HEK293T (cell line): ENCODE results near the gene ORC3.
"Not testable (repeated sequence)": the region's sequence is repeated elsewhere in the genome, so short reads cannot be mapped to it uniquely, and the experiment has no call there.

ENCODE experiments used
- BHLHE40 ChIP-seq: fragments of 450-650 bp; IDR thresholded peaks from 2 replicates; pipeline ENCODE4 v1.6.1; 2016; ENCODE audit warnings: mild to moderate bottlenecking, moderate library complexity, borderline replicate concordance
- ELF4 ChIP-seq: fragments of 450-650 bp; IDR thresholded peaks from 2 replicates; pipeline ENCODE4 v1.6.1; 2017; ENCODE audit warnings: antibody characterized with exemption
- FOXA1 ChIP-seq: fragments of 450-650 bp; IDR thresholded peaks from 2 replicates; pipeline ENCODE4 v1.6.1; 2016; ENCODE audit warnings: mild to moderate bottlenecking
- HDGF ChIP-seq: fragments of 450-650 bp; IDR thresholded peaks from 2 replicates; pipeline ENCODE4 v1.6.1; 2017; ENCODE audit warnings: antibody characterized with exemption, borderline replicate concordance
- L3MBTL2 ChIP-seq: fragments of 450-650 bp; conservative IDR thresholded peaks from 2 replicates; pipeline ENCODE4 v1.6.1; 2016; ENCODE audit warnings: mild to moderate bottlenecking
- SUZ12 ChIP-seq: fragments of 450-650 bp; IDR thresholded peaks from 2 replicates; pipeline ENCODE4 v1.6.1; 2016; ENCODE audit warnings: mild to moderate bottlenecking
- TARDBP ChIP-seq: fragments of 450-650 bp; IDR thresholded peaks from 2 replicates; pipeline ENCODE4 v1.6.1; 2016

- not testable (repeated sequence) for TF ChIP-seq L3MBTL2, TARDBP, FOXA1, BHLHE40, ELF4, SUZ12, HDGF
Observed at GRCh38 chr6:87686636-87687205, 96.8 kb downstream of the ORC3 start.
